Liver (tissue), 9 donors: ENCODE results near the gene KIAA0930. TPM values are rescaled to one million over a fixed set of nuclear protein-coding genes. Genes with fewer than 3 reads are reported as not detected.

Source experiments
- DNase-seq: peaks from one replicate; pipeline ENCODE4 v3.0.0-alpha.2; 2017; ENCODE audit warnings: low spot score
- H3K27ac ChIP-seq, 2 donors: one replicate each; pipeline ENCODE4 v1.7.0; 2013; ENCODE audit warnings: inconsistent platforms in 2 of 2, low read length in 2 of 2, control low read depth in 1 of 2, low read depth in 1 of 2, mild to moderate bottlenecking in 1 of 2
- H3K27me3 ChIP-seq, 4 donors: one replicate each; pipeline versions ENCODE4 v1.6.1 to v1.7.0; 2013; ENCODE audit warnings: low read length in 3 of 4, inconsistent platforms in 1 of 4, mild to moderate bottlenecking in 1 of 4, moderate library complexity in 1 of 4; ENCODE audit not compliant: control insufficient read depth in 4 of 4, insufficient read depth in 4 of 4
- H3K36me3 ChIP-seq, 4 donors: one replicate each; pipeline versions ENCODE4 v1.6.1 to v1.7.0; 2013; ENCODE audit warnings: low read length in 3 of 4, mild to moderate bottlenecking in 3 of 4, low read depth in 1 of 4, moderate library complexity in 1 of 4; ENCODE audit not compliant: control insufficient read depth in 4 of 4, insufficient read depth in 3 of 4
- H3K4me1 ChIP-seq, 4 donors: one replicate each; pipeline versions ENCODE4 v1.6.1 to v1.7.0; 2013; ENCODE audit warnings: low read length in 3 of 4, mild to moderate bottlenecking in 3 of 4, moderate library complexity in 1 of 4; ENCODE audit not compliant: control insufficient read depth in 4 of 4, insufficient read depth in 4 of 4
- H3K4me3 ChIP-seq, 3 donors: one replicate each; pipeline versions ENCODE4 v1.6.1 to v1.7.0; 2013; ENCODE audit warnings: low read length in 3 of 3, control low read depth in 1 of 3, low read depth in 1 of 3, mild to moderate bottlenecking in 1 of 3
- H3K9ac ChIP-seq, 2 donors: one replicate each; pipeline ENCODE4 v1.7.0; 2013; ENCODE audit warnings: low read length in 2 of 2, mild to moderate bottlenecking in 2 of 2, moderate library complexity in 2 of 2, control low read depth in 1 of 2, low read depth in 1 of 2
- H3K9me3 ChIP-seq, 4 donors: one replicate each; pipeline versions ENCODE4 v1.6.1 to v1.7.0; 2013; ENCODE audit warnings: low read length in 3 of 4; ENCODE audit not compliant: control insufficient read depth in 4 of 4
- FOXA1 ChIP-seq: IDR thresholded peaks from 2 replicates; pipeline ENCODE4 v1.6.1; 2016; ENCODE audit warnings: antibody characterized with exemption
- FOXA2 ChIP-seq: IDR thresholded peaks from 2 replicates; pipeline ENCODE4 v1.6.1; 2016; ENCODE audit warnings: antibody characterized with exemption
- GABPA ChIP-seq, 2 donors: IDR thresholded peaks in 1 of 2; conservative IDR thresholded peaks in 1 of 2; 2 replicates each; pipeline ENCODE4 v1.6.1; 2016; ENCODE audit warnings: antibody characterized with exemption in 2 of 2, mild to moderate bottlenecking in 1 of 2, moderate library complexity in 1 of 2
- HNF4A ChIP-seq, 2 donors: conservative IDR thresholded peaks; 2 replicates each; pipeline ENCODE4 v1.6.1; 2016; ENCODE audit warnings: antibody characterized with exemption in 2 of 2, mild to moderate bottlenecking in 2 of 2
- HNF4G ChIP-seq: IDR thresholded peaks from 2 replicates; pipeline ENCODE4 v1.6.1; 2016; ENCODE audit warnings: antibody characterized with exemption
- JUND ChIP-seq, 2 donors: IDR thresholded peaks; 2 replicates each; pipeline ENCODE4 v1.6.1; 2016; ENCODE audit warnings: antibody characterized with exemption in 2 of 2
- NR2F2 ChIP-seq: IDR thresholded peaks from 2 replicates; pipeline ENCODE4 v1.6.1; 2016; ENCODE audit warnings: antibody characterized with exemption
- RAD21 ChIP-seq, 2 donors: IDR thresholded peaks; 2 replicates each; pipeline ENCODE4 v1.6.1; 2016; ENCODE audit warnings: antibody characterized with exemption in 2 of 2, mild to moderate bottlenecking in 2 of 2
- RXRA ChIP-seq, 2 donors: IDR thresholded peaks; 2 replicates each; pipeline ENCODE4 v1.6.1; 2017 to 2018; ENCODE audit warnings: antibody characterized with exemption in 2 of 2, mild to moderate bottlenecking in 1 of 2
- SP1 ChIP-seq: IDR thresholded peaks from 2 replicates; pipeline ENCODE4 v1.6.1; 2018; ENCODE audit warnings: antibody characterized with exemption, mild to moderate bottlenecking
- TAF1 ChIP-seq: conservative IDR thresholded peaks from 2 replicates; pipeline ENCODE4 v1.6.1; 2016; ENCODE audit warnings: antibody characterized with exemption, mild to moderate bottlenecking
- YY1 ChIP-seq: IDR thresholded peaks from 2 replicates; pipeline ENCODE4 v1.6.1; 2016; ENCODE audit warnings: antibody characterized with exemption, mild to moderate bottlenecking
- WGBS: extraction: QIAGEN DNeasy Blood & Tissue Kit; methylation state at CpG from one replicate; pipeline ENCODE4 v1.1.7; 2013; 5-methylcytosine and 5-hydroxymethylcytosine counted together
- polyA plus RNA-seq, 2 donors: library from polyadenylated mRNA; stranded (reverse) in 1 of 2; unstranded in 1 of 2; fragments of 200-250 nt in 1 of 2; fragments of >200 nt in 1 of 2; fragmentation: Nextera tagmentation in 1 of 2; extraction: Ambion mirVana in 1 of 2; gene quantifications; one replicate each; pipeline versions ENCODE4 v1.2.1 to v1.2.3, GENCODE V29; 2013 to 2015
- total RNA-seq, 2 donors: library from RNA; depleted of rRNA; stranded (reverse); fragments of >200 nt; gene quantifications; one replicate each; pipeline ENCODE4 v1.2.3, GENCODE V29; 2014
- TF ChIP-seq, protein P1 (sequence below): IDR thresholded peaks from 2 replicates; pipeline ENCODE4 v1.6.1; 2016; ENCODE audit warnings: antibody characterized with exemption
- TF ChIP-seq, protein P2 (sequence below): fragments of 150-350 bp; IDR thresholded peaks from 2 replicates; pipeline ENCODE4 v1.5.1; 2017; ENCODE audit warnings: improper control_type of control experiment, low read depth, low read length; ENCODE audit not compliant: missing input control
- TF ChIP-seq, protein P3 (sequence below): IDR thresholded peaks from 2 replicates; pipeline ENCODE4 v1.6.1; 2016; ENCODE audit warnings: antibody characterized with exemption
- TF ChIP-seq, protein P4 (sequence below): IDR thresholded peaks from 2 replicates; pipeline ENCODE4 v1.6.1; 2016; ENCODE audit warnings: antibody characterized with exemption
- TF ChIP-seq, protein P5 (sequence below): IDR thresholded peaks from 2 replicates; pipeline ENCODE4 v1.6.1; 2016; ENCODE audit warnings: antibody characterized with exemption, mild to moderate bottlenecking
- donor health status: healthy.
- donor health status: healthy.
- donor health status: healthy.
- donor health status: healthy.
- donor health status: healthy.

Gene KIAA0930
- total and polyA plus RNA-seq, 4 donors, result 6.1 to 30.0 (median 17.6) TPM

DNA sequence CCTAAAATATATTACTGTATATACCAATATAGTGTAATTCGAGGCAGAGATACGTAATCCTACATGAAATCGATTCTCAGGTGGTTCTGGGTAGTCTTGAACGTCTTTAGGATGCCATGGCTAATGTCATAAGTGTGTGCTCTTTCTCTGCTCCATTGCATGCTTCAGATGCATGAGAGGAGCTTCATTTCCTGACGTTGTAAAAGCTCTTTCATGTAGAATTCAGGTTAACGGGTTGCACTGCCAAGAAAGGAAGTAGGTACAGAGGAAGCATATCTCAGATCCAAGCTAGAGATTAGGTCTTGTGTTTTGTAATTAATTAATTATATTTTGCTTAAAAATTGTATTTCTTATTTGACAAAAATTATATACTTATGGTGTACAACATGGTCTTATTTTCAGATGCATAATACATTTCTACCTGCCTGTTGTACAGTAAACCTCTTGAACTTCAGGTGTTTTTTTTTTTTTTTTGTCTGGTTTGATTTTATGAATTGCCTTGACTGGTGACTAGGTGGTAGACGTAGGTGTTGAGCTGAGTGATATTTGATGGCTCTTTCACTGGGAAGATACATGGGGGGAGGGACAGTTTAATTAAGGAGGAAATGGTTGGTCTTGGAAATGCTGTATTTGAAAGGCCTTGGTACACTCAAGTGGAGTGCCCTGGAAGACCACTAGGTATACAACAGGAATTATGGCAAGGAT, 67.7 kb downstream of the KIAA0930 start:
- no peaks in the 10 kb centered on the region for H3K27me3 ChIP-seq
- no peak overlapping the region for H3K27ac ChIP-seq
- TF ChIP-seq SP1 (no peak), RXRA (IDR thresholded peaks at IDR 0.05) (no peak), FOXA2 (no peak), TAF1 (no peak), GABPA (IDR thresholded peaks at IDR 0.05 in 1 of 2, conservative IDR thresholded peaks at IDR 0.05 in 1 of 2) (no peak), FOXA1 (no peak), HNF4A (conservative IDR thresholded peaks at IDR 0.05) (no peak), YY1 (no peak), NR2F2 (no peak)
- TF ChIP-seq, protein P1, sequence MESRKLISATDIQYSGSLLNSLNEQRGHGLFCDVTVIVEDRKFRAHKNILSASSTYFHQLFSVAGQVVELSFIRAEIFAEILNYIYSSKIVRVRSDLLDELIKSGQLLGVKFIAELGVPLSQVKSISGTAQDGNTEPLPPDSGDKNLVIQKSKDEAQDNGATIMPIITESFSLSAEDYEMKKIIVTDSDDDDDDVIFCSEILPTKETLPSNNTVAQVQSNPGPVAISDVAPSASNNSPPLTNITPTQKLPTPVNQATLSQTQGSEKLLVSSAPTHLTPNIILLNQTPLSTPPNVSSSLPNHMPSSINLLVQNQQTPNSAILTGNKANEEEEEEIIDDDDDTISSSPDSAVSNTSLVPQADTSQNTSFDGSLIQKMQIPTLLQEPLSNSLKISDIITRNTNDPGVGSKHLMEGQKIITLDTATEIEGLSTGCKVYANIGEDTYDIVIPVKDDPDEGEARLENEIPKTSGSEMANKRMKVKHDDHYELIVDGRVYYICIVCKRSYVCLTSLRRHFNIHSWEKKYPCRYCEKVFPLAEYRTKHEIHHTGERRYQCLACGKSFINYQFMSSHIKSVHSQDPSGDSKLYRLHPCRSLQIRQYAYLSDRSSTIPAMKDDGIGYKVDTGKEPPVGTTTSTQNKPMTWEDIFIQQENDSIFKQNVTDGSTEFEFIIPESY, result no peak
- TF ChIP-seq, protein P2, sequence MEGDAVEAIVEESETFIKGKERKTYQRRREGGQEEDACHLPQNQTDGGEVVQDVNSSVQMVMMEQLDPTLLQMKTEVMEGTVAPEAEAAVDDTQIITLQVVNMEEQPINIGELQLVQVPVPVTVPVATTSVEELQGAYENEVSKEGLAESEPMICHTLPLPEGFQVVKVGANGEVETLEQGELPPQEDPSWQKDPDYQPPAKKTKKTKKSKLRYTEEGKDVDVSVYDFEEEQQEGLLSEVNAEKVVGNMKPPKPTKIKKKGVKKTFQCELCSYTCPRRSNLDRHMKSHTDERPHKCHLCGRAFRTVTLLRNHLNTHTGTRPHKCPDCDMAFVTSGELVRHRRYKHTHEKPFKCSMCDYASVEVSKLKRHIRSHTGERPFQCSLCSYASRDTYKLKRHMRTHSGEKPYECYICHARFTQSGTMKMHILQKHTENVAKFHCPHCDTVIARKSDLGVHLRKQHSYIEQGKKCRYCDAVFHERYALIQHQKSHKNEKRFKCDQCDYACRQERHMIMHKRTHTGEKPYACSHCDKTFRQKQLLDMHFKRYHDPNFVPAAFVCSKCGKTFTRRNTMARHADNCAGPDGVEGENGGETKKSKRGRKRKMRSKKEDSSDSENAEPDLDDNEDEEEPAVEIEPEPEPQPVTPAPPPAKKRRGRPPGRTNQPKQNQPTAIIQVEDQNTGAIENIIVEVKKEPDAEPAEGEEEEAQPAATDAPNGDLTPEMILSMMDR, result no peak
- TF ChIP-seq, protein P3, sequence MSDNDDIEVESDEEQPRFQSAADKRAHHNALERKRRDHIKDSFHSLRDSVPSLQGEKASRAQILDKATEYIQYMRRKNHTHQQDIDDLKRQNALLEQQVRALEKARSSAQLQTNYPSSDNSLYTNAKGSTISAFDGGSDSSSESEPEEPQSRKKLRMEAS, result no peak
- H3K9ac ChIP-seq, result no peak overlapping the region
- WGBS, result 82% methylated on average over 7 of the region's 7 CpGs
- H3K9me3 ChIP-seq, result no peaks in the 10 kb centered on the region
- no peak for DNase-seq
- no peak overlapping the region for H3K4me3 ChIP-seq
- H3K4me1 ChIP-seq, result no peaks in the 10 kb centered on the region
- H3K36me3 ChIP-seq, result peaks cover 25 to 66% (median 57%) of the 10 kb centered on the region in 4 donors

DNA sequence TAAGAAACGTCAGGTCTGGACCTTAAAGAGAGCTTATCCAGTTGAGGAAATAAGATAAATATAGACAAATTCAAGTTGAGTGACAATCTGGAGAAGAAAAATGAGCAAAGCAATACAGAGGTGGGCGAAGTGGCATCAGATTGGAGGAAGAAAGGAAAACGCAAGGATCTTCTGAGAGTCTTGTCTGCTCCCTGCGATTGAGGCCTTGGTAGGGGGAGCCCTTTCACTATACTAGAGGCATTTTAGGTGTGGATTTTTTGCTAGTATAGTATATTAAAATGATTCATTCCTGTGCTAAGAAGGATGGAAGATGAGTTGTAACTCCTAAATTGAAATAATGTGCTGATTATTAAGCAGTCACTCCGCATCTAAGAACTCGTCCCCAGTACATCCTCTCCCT, 68.9 kb downstream of the KIAA0930 start:
- H3K36me3 ChIP-seq, result peaks cover 24 to 60% (median 52%) of the 10 kb centered on the region in 4 donors
- no peaks in the 10 kb centered on the region for H3K9me3 ChIP-seq
- no peaks in the 10 kb centered on the region for H3K27me3 ChIP-seq
- H3K4me1 ChIP-seq, result peaks cover 0 to 2% (median 0%) of the 10 kb centered on the region in 4 donors
- TF ChIP-seq, protein P1, result no peak
- no peak for TF ChIP-seq YY1
- TF ChIP-seq, protein P2, result no peak
- TF ChIP-seq JUND (IDR thresholded peaks at IDR 0.05), result no peak
- TF ChIP-seq RAD21 (IDR thresholded peaks at IDR 0.05), result no peak
- TF ChIP-seq HNF4G, result no peak
- no peak for TF ChIP-seq NR2F2
- TF ChIP-seq, protein P4, sequence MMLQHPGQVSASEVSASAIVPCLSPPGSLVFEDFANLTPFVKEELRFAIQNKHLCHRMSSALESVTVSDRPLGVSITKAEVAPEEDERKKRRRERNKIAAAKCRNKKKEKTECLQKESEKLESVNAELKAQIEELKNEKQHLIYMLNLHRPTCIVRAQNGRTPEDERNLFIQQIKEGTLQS, result no peak
- TF ChIP-seq, protein P3, result no peak
- TF ChIP-seq, protein P5, sequence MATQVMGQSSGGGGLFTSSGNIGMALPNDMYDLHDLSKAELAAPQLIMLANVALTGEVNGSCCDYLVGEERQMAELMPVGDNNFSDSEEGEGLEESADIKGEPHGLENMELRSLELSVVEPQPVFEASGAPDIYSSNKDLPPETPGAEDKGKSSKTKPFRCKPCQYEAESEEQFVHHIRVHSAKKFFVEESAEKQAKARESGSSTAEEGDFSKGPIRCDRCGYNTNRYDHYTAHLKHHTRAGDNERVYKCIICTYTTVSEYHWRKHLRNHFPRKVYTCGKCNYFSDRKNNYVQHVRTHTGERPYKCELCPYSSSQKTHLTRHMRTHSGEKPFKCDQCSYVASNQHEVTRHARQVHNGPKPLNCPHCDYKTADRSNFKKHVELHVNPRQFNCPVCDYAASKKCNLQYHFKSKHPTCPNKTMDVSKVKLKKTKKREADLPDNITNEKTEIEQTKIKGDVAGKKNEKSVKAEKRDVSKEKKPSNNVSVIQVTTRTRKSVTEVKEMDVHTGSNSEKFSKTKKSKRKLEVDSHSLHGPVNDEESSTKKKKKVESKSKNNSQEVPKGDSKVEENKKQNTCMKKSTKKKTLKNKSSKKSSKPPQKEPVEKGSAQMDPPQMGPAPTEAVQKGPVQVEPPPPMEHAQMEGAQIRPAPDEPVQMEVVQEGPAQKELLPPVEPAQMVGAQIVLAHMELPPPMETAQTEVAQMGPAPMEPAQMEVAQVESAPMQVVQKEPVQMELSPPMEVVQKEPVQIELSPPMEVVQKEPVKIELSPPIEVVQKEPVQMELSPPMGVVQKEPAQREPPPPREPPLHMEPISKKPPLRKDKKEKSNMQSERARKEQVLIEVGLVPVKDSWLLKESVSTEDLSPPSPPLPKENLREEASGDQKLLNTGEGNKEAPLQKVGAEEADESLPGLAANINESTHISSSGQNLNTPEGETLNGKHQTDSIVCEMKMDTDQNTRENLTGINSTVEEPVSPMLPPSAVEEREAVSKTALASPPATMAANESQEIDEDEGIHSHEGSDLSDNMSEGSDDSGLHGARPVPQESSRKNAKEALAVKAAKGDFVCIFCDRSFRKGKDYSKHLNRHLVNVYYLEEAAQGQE, result no peak
- TF ChIP-seq RXRA (IDR thresholded peaks at IDR 0.05), result no peak
- no peak for TF ChIP-seq HNF4A (conservative IDR thresholded peaks at IDR 0.05)
- no peak overlapping the region for H3K9ac ChIP-seq
- no peak for DNase-seq
- H3K27ac ChIP-seq, result no peak overlapping the region
- no peak overlapping the region for H3K4me3 ChIP-seq
- WGBS, result 89% methylated on average over 6 of the region's 6 CpGs
